ELR (cell line): ENCODE data around the gene TMIGD3.

Experiments
- DNase-seq: peaks from one replicate; pipeline ENCODE4 v3.0.0-alpha.2; 2015; ENCODE audit warnings: low read depth

The TMIGD3 gene

GRCh38 chr1:111507411-111508201 is 4.2 kb upstream of the TMIGD3 start:
- peak; percentile 86 for DNase-seq

- DNase-seq, result no peak
Observed at GRCh38 chr1:111506561-111506960, 3.1 kb upstream of the TMIGD3 start.

- DNase-seq, result no peak
Observed at GRCh38 chr1:111505641-111506119, 2.2 kb upstream of the TMIGD3 start.

DNA sequence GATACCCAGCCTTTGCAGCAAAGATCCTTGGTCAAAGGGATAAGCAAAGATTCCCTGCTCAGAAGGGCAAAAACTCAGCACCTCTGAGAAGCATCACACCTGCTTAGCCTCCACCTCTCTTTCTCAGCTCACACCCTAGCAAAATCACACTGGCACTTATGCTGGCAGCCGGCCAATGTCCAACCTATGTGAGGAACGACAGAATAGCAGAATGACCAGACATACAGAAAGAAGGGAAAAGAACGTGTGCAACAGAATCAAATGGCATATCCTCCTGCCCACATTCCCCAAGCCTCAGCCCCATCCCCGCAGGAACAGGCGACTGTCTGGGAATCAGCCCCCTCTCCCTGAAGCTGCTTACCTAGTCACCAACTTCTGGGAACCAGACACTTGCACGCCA is 664 bp upstream of the TMIGD3 start:
- no peak for DNase-seq

DNA sequence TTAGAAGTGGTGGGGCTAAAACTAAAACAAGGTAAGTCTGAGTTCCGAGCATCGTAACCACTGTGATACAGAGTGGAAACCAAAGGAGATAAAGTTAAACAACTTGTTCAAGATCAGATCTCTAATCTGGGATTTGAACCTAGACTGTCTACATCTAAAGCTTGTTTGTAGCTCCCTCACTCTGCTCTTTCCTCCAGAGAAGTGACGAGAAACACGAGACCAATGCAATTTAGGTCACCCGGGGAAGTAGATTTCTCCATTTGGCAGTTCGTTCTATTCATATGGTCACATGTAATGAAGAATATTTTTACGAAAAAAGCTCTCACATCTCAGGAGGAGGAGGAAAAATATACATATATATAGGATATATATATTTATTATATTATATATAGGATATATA is 1.8 kb downstream of the TMIGD3 start:
- DNase-seq, result no peak

DNA sequence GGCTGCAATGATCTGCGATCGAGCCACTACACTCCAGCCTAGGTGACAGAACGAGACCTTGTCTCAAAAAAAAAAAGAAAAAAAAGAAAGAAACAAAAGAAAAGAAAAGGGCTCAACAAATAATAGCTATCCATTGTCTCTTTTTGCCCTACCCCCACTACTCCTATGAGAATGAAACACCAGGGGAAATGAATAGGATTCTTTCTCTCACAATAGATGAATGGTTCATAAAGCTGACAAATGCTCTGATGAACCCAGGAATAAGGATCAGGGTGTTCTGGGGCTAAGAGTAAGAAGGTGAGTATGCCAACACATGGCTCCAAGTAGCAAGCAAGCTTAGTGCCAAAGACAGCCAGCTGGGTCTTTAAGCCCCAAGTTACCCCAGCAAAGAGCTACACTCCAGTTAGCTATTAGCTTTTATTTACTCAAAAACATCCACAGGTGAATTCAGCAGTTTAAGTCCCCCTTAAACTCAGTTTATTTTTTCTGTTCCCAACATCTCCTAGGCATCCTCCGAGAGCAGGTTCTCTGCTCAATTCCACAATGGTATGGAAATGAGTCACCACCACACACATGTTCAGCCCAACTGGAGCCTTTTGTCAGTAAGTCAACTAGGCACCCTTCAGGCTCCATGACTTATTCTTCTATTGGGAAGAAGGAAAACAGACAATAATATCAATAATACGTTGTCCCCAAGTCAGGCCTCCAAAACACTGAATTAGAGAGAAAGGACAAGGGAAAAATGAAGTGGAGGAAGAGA is 4.2 kb downstream of the TMIGD3 start:
- DNase-seq, result peak; percentile 22

DNA sequence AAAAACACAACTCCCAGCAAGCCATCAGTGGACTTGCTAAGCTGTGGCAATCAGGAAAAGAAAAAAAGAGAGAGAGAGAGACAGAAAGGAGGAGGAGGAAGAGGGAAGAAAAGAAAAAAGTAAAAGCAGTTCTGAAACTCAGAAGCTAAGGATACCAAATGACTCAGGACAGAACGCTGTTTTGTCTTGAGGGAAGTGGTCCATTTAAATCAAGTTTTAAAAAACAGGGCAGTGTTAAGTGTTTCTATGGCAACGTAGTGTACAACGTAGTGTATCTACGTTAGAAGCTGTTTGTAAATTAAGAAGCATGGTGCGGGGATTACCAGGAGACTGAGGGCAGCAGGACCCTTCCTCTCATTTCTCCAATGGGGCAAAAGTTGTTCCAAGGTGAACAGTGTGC is 5.8 kb downstream of the TMIGD3 start:
- no peak for DNase-seq

DNA sequence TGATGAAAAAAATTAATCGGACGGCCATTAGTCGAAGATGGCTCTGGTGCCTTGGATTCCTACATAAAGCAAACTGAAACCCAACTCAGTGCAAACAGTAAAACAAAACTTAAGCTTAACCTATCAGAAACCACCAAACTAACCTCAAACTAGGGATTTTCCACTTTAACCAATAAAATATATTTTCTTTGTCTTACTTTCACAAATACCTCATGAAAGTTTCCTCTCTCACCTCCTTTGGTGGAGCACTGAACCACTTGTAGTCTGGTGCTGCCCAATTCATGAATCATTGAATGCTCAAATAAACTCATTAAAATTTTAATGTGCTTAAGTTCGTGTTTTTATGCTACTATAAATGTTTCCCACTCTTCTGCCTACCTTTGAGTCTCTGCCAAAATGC is 7.0 kb downstream of the TMIGD3 start:
- no peak for DNase-seq

DNA sequence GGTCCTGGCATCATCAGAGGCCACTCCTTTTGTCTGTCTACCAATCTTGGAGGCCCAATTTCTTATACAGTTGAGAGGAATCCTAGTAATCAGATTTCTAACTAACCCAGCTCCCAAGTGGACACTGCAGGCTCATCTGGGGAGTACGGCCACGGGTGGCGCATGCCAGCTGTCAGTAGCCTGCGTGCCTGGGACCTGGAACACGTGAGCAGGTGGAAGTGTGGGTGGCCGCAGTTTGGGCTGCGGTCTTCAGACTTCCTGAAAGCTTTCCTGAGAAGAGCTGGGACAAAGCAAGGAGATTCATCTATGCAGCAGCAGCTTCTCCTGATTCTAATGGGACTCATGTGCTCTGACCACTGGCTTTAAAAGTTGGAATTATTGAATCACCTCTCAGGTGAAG is 12.4 kb downstream of the TMIGD3 start:
- no peak for DNase-seq

DNA sequence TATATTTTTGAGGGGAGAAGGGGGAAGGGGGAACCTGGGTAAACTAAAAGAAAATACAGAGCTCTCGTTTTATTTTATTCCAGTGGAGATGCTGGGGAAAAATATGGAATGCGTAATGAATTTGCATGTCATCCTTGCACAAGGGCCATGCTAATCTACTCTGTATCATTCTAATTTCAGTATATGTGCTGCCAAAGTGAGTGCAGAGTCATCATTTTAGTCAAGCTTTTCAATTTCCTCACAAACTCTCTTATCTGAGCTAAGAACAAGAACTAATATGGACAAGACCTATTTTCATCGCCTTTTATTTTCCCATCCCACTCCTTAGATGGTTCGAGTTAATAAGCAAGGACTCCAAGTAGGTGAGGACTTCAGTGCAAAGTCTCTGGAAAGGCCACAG is 13.2 kb downstream of the TMIGD3 start:
- DNase-seq, result no peak

DNA sequence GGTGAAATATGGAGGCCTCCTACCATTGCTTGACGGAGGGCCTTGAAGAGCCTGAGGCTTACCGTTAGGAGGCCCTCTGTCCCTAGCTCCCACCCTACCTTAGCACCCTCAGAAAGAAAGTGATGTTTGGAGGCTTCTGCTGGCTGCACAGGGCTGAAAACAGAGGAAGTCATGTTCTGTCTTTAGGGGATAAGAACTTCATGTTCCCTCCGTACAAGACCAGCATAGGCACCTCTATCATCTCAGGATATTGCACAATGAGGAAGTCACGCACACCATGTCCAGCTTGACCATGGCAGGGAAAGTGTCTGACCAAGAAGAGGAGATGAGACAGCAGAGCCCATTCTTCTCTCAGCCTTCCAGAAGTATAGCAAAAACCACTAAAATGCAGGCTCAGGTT is 13.8 kb downstream of the TMIGD3 start:
- no peak for DNase-seq

DNA sequence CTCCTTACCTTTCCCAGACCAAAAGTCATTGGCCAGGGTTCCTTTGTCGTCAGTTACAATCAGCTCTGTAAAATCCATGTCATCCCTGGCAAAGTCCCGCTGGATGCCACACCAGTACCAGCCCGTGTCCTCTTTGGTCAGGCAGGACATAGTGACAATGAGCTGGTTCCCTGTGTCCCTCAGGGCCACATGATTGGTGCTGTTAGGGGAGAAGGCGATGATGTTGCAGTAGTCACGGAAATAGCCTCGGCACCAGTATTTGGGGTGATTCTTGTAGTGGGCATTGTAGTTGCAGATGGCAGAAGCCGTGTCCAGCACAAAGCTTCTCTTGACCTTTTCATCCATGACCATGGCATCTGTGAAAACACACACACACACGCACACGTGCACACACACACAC is 14.8 kb downstream of the TMIGD3 start:
- no peak for DNase-seq

- no peak for DNase-seq
Observed at GRCh38 chr1:111487133-111487532, 16.3 kb downstream of the TMIGD3 start.

DNA sequence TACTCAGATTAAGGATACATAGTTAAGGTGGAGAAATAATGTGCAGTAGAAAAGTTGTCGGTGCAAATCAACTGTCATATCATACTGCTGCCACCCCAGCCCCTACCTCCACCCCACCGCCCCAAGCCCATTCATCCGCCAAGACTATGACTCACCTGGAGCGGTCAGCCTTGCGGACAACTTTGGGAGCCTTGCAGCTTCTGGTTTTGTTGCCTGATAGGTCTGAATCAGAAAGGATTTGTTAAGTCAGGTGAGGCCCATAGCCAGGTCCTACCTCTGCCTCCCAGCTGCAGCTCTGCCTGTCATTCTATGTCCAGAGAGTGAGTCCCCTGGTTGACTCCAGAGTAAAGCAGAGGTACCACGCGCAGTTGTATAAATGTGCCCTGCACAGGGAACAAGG is 17.0 kb downstream of the TMIGD3 start:
- no peak for DNase-seq

DNA sequence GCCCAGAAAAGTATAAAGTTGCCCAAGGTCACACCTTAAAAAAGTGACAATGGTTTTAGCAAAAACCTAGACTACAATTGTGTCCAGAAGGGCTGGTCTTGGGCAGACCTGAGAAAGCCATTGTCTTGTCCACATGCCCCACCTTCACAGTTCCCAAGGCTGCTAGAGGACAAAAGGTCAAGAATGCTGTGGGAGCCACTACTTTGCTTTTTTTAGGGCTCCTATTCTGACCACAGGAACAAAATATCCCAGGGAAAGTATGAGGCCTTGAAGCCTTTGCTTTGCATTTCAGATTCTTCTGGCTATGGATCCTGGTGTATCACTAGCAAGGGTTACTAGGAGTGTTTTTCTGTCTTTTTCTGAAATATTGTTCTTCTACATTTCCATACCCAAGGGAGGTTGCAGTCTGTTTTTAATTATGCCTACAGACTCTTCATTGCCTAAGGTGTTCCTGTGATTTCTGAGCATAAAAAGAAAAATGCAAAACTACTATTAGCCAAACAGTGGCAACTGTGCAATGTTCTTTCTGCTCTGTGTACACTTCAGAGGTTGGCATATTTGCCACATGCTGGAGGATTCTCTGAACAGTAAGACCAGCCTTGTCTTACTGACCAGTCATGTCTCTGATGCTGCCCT is 18.9 kb downstream of the TMIGD3 start:
- DNase-seq, result no peak

- DNase-seq, result no peak
Observed at GRCh38 chr1:111483876-111484275, 19.6 kb downstream of the TMIGD3 start.

DNA sequence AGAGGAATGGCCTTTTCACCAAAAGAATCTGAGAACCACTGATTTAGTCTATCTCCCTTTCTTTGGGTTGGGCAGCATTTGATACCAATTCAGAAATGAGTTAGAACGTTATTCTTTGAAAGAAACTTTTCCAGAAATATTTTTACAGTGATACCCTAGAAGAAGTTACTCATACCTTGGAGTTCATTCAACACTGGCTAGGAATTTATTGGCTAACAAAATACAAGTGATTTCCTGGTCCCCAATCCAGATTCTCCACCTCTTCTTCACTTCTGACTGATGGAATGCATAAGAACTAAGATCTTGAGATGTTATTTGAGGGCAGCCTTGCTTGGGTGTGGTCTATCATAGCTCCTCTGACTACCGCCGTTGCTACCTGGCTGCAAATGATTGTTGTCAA is 20.3 kb downstream of the TMIGD3 start:
- DNase-seq, result no peak

DNA sequence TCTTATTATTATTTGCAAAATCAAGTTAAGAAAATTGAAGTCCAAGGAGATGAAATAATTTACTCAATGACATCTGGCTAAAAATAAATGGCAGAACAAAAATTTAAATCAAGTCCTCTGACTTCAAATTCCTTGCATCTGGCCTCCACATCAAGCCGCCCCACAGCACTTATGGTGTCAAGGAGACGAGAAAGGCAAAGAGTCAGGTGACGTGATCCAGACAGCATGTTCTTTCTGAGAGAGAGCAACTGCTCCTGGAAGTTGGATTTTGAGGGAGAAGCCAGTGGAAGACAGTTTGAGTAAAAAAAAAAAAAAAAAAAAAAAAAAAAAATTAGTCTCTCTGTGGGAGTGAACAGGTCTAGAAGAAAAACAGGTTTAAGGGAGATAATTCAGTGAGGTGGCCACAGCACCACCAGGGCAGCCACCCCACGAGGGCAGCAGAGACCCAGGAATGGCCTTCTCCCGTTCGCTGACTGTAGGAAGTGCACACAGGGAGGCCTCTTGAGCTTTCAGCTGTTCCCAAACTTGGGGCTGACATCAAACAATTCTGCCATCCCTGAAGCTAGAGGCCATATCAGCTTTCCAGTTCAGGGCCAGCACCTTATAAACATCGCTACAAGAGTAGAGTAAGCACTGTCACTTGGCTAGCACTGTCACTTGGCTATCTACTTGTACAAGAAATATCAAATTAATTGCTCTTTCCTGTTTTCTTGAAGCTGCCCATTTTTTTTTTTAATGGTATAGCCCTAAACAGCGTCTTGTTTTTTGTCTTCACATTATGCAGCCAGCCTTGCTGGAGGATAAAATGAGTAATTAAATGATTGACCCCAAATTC is 21.8 kb downstream of the TMIGD3 start:
- peak; percentile 78 for DNase-seq

DNA sequence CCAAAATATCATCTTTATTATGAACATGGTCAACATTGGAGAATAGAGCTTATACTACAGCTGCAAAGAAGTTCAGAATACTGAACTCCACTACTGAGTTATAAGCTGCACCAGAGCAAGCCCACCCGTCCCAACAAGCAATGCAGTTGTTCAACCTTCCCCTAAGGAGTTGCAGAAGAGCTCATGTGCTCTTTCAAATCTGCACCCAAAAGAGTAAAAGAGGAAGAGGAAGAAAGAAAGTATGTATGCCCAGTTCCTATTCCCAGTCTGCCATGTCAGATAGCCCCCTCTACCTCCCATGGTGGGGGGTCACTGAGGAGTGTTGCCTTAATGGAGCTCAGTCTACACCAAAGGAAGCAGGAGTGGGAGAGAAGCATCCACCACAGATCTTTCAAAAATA is 22.8 kb downstream of the TMIGD3 start:
- DNase-seq, result no peak

DNA sequence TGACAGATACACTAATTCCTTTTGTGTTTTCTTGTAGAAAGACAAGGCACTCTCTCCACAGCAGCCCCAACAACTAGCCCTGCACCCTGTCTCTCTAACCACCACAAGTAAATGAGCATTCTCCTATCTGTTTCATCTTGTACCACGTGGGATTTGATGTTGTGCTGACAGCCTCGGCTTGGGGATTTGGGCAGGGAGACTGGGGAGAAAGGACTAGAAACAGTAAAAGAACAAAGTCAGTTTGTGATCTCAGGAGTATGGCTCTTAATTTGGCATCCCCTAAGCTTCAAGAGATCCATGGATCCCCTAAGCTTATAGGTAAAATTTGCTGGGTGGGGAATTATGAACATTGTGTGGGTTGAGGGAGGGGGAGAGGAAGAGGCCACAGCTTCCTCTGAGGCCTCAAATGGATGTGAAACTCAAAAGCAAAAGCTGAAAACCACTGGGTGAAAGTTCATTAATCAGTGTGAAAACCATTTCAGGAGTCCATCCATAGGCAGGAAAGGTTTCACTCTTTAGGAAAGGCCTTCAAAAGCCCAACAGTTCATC is 26.6 kb downstream of the TMIGD3 start:
- no peak for DNase-seq

- no peak for DNase-seq
Observed at GRCh38 chr1:111476214-111476613, 27.2 kb downstream of the TMIGD3 start.

DNA sequence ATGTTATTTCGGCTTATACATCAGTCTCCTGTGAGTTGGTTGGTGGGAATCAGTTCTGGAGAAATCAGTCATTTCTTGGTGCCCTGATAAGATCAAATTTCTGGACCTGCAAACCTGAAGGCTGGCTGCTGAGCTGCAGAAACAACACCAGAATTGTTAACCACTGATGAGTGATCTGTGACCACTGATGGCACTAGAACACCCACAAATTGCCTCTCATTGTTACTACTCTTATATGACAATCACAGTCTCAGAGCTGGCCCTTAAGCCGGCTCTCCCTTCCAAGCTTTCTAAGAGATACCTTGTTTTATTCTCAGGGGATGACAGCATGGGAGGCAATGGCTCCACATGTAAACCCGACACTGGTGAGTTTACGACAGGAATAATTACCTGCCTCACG is 27.7 kb downstream of the TMIGD3 start:
- DNase-seq, result no peak
